ENCODE results near the gene SLC28A1.

SLC28A1 gene

GRCh38 chr15:84949043-84949442, 64.6 kb downstream of the SLC28A1 start:
- Histone ChIP-seq H3K27me3 (ENCODE audit: control insufficient read depth, insufficient read depth, low read length) (no peaks in the 10 kb centered on the region), H3K4me2 (ENCODE audit: low read length) (no peak overlapping the region), H3K9ac (ENCODE audit: low read depth, low read length) (no peak overlapping the region), H3K9me3 (replicated peaks; ENCODE audit: low read length) (no peaks in the 10 kb centered on the region), H3K4me3 (ENCODE audit: low read length) (no peak overlapping the region), H3K4me1 (ENCODE audit: control insufficient read depth, insufficient read depth, low read length) (peaks cover 32% of the 10 kb centered on the region), H3K36me3 (ENCODE audit: insufficient read depth, low read length) (no peaks in the 10 kb centered on the region)

- H3K36me3 ChIP-seq (ENCODE audit: insufficient read depth, low read length) = no peaks in the 10 kb centered on the region
- H3K9me3 ChIP-seq (replicated peaks; ENCODE audit: low read length) = no peaks in the 10 kb centered on the region
- no peaks in the 10 kb centered on the region for H3K27me3 ChIP-seq (ENCODE audit: control insufficient read depth, insufficient read depth, low read length)
- H3K9ac ChIP-seq (ENCODE audit: low read depth, low read length) = no peak overlapping the region
- H3K4me1 ChIP-seq (ENCODE audit: control insufficient read depth, insufficient read depth, low read length) = peaks cover 32% of the 10 kb centered on the region
- no peak overlapping the region for H3K4me2 ChIP-seq (ENCODE audit: low read length)
- H3K4me3 ChIP-seq (ENCODE audit: low read length) = no peak overlapping the region
Measured at GRCh38 chr15:84949845-84950569, 65.5 kb downstream of the SLC28A1 start.

GRCh38 chr15:84950570-84951111, 66.2 kb downstream of the SLC28A1 start:
- Histone ChIP-seq H3K4me1 (ENCODE audit: control insufficient read depth, insufficient read depth, low read length) (peaks cover 32% of the 10 kb centered on the region), H3K27me3 (ENCODE audit: control insufficient read depth, insufficient read depth, low read length) (no peaks in the 10 kb centered on the region), H3K9ac (ENCODE audit: low read depth, low read length) (no peak overlapping the region), H3K4me3 (ENCODE audit: low read length) (no peak overlapping the region), H3K9me3 (replicated peaks; ENCODE audit: low read length) (no peaks in the 10 kb centered on the region), H3K4me2 (ENCODE audit: low read length) (no peak overlapping the region), H3K36me3 (ENCODE audit: insufficient read depth, low read length) (no peaks in the 10 kb centered on the region)

- H3K9ac ChIP-seq (ENCODE audit: low read depth, low read length) = no peak overlapping the region
- H3K27me3 ChIP-seq (ENCODE audit: control insufficient read depth, insufficient read depth, low read length) = no peaks in the 10 kb centered on the region
- peaks cover 32% of the 10 kb centered on the region for H3K4me1 ChIP-seq (ENCODE audit: control insufficient read depth, insufficient read depth, low read length)
- H3K9me3 ChIP-seq (replicated peaks; ENCODE audit: low read length) = no peaks in the 10 kb centered on the region
- H3K4me2 ChIP-seq (ENCODE audit: low read length) = no peak overlapping the region
- no peaks in the 10 kb centered on the region for H3K36me3 ChIP-seq (ENCODE audit: insufficient read depth, low read length)
- H3K4me3 ChIP-seq (ENCODE audit: low read length) = no peak overlapping the region
Measured at GRCh38 chr15:84951736-84952135, 67.3 kb downstream of the SLC28A1 start.

- Histone ChIP-seq H3K9me3 (replicated peaks; ENCODE audit: low read length) (no peaks in the 10 kb centered on the region), H3K9ac (ENCODE audit: low read depth, low read length) (no peak overlapping the region), H3K4me2 (ENCODE audit: low read length) (no peak overlapping the region), H3K4me3 (ENCODE audit: low read length) (no peak overlapping the region), H3K27me3 (ENCODE audit: control insufficient read depth, insufficient read depth, low read length) (no peaks in the 10 kb centered on the region), H3K4me1 (ENCODE audit: control insufficient read depth, insufficient read depth, low read length) (peaks cover 25% of the 10 kb centered on the region), H3K36me3 (ENCODE audit: insufficient read depth, low read length) (no peaks in the 10 kb centered on the region)
Measured at GRCh38 chr15:84953136-84953535, 68.7 kb downstream of the SLC28A1 start.

GRCh38 chr15:84953726-84954125, 69.3 kb downstream of the SLC28A1 start:
- no peak overlapping the region for H3K9ac ChIP-seq (ENCODE audit: low read depth, low read length)
- H3K27me3 ChIP-seq (ENCODE audit: control insufficient read depth, insufficient read depth, low read length) = no peaks in the 10 kb centered on the region
- H3K36me3 ChIP-seq (ENCODE audit: insufficient read depth, low read length) = no peaks in the 10 kb centered on the region
- H3K9me3 ChIP-seq (replicated peaks; ENCODE audit: low read length) = no peaks in the 10 kb centered on the region
- H3K4me3 ChIP-seq (ENCODE audit: low read length) = no peak overlapping the region
- H3K4me1 ChIP-seq (ENCODE audit: control insufficient read depth, insufficient read depth, low read length) = peaks cover 20% of the 10 kb centered on the region
- H3K4me2 ChIP-seq (ENCODE audit: low read length) = no peak overlapping the region

- peak overlapping the region; percentile 78 for H3K4me2 ChIP-seq (ENCODE audit: low read length)
- no peaks in the 10 kb centered on the region for H3K36me3 ChIP-seq (ENCODE audit: insufficient read depth, low read length)
- peaks cover 11% of the 10 kb centered on the region for H3K4me1 ChIP-seq (ENCODE audit: control insufficient read depth, insufficient read depth, low read length)
- H3K4me3 ChIP-seq (ENCODE audit: low read length) = peak overlapping the region; percentile 46
- no peaks in the 10 kb centered on the region for H3K9me3 ChIP-seq (replicated peaks; ENCODE audit: low read length)
- no peak overlapping the region for H3K9ac ChIP-seq (ENCODE audit: low read depth, low read length)
- no peaks in the 10 kb centered on the region for H3K27me3 ChIP-seq (ENCODE audit: control insufficient read depth, insufficient read depth, low read length)
Measured at GRCh38 chr15:84955089-84955848, 70.8 kb downstream of the SLC28A1 start.

GRCh38 chr15:84956199-84956598, 71.7 kb downstream of the SLC28A1 start:
- Histone ChIP-seq H3K4me1 (ENCODE audit: control insufficient read depth, insufficient read depth, low read length) (peaks cover 10% of the 10 kb centered on the region), H3K9me3 (replicated peaks; ENCODE audit: low read length) (no peaks in the 10 kb centered on the region), H3K4me3 (ENCODE audit: low read length) (no peak overlapping the region), H3K4me2 (ENCODE audit: low read length) (no peak overlapping the region), H3K27me3 (ENCODE audit: control insufficient read depth, insufficient read depth, low read length) (no peaks in the 10 kb centered on the region), H3K9ac (ENCODE audit: low read depth, low read length) (no peak overlapping the region), H3K36me3 (ENCODE audit: insufficient read depth, low read length) (no peaks in the 10 kb centered on the region)

- Histone ChIP-seq H3K27me3 (ENCODE audit: control insufficient read depth, insufficient read depth, low read length) (peaks cover 5% of the 10 kb centered on the region), H3K36me3 (ENCODE audit: insufficient read depth, low read length) (no peaks in the 10 kb centered on the region), H3K4me1 (ENCODE audit: control insufficient read depth, insufficient read depth, low read length) (peaks cover 10% of the 10 kb centered on the region), H3K4me2 (ENCODE audit: low read length) (no peak overlapping the region), H3K9ac (ENCODE audit: low read depth, low read length) (no peak overlapping the region), H3K4me3 (ENCODE audit: low read length) (no peak overlapping the region), H3K9me3 (replicated peaks; ENCODE audit: low read length) (no peaks in the 10 kb centered on the region)
Measured at GRCh38 chr15:84960391-84961113, 76.1 kb downstream of the SLC28A1 start.

- no peak overlapping the region for H3K4me3 ChIP-seq (ENCODE audit: low read length)
- no peaks in the 10 kb centered on the region for H3K36me3 ChIP-seq (ENCODE audit: insufficient read depth, low read length)
- H3K4me2 ChIP-seq (ENCODE audit: low read length) = no peak overlapping the region
- H3K9ac ChIP-seq (ENCODE audit: low read depth, low read length) = no peak overlapping the region
- H3K9me3 ChIP-seq (replicated peaks; ENCODE audit: low read length) = no peaks in the 10 kb centered on the region
- H3K4me1 ChIP-seq (ENCODE audit: control insufficient read depth, insufficient read depth, low read length) = peaks cover 10% of the 10 kb centered on the region
- peaks cover 5% of the 10 kb centered on the region for H3K27me3 ChIP-seq (ENCODE audit: control insufficient read depth, insufficient read depth, low read length)
Measured at GRCh38 chr15:84961114-84961452, 76.6 kb downstream of the SLC28A1 start.

GRCh38 chr15:84961707-84962106, 77.2 kb downstream of the SLC28A1 start:
- Histone ChIP-seq H3K9me3 (replicated peaks; ENCODE audit: low read length) (no peaks in the 10 kb centered on the region), H3K36me3 (ENCODE audit: insufficient read depth, low read length) (no peaks in the 10 kb centered on the region), H3K4me3 (ENCODE audit: low read length) (no peak overlapping the region), H3K9ac (ENCODE audit: low read depth, low read length) (no peak overlapping the region), H3K27me3 (ENCODE audit: control insufficient read depth, insufficient read depth, low read length) (peaks cover 5% of the 10 kb centered on the region), H3K4me1 (ENCODE audit: control insufficient read depth, insufficient read depth, low read length) (peaks cover 10% of the 10 kb centered on the region), H3K4me2 (ENCODE audit: low read length) (no peak overlapping the region)
